HepG2 (cell line): Measurements from ENCODE around the gene OR5L2. TPM values are rescaled to one million over a fixed set of nuclear protein-coding genes. Genes with fewer than 3 reads are reported as not detected.
"Not testable (repeated sequence)": the region's sequence is repeated elsewhere in the genome, so short reads cannot be mapped to it uniquely, and the experiment has no call there.

Experiments used
- ATAC-seq: fragments of 200-7000 bp; cut with Tn5 transposase; 3 replicates; pipeline ENCODE4 v1.9.1; 2020; ENCODE audit warnings: mild to moderate bottlenecking, moderate library complexity
- BruUV-seq: library from RNA; stranded (reverse); fragments of 400-500 nt; replicated peaks from 2 replicates; lab custom pipeline; 2021; lab: Mats Ljungman, UMichigan
- CTCF ChIA-PET: fragments of 300-600 bp; formaldehyde crosslinking; extraction: SDS; loops from one replicate; lab custom pipeline; 2021; ENCODE audit warnings: low total read pairs, inconsistent platforms, low intra/inter-chr PET ratio; lab: Yijun Ruan, JAX
- POLR2A ChIA-PET: fragments of 350-600 bp; sonication (Branson Sonifier 250); formaldehyde crosslinking; loops from one replicate; lab custom pipeline; 2020; ENCODE audit warnings: antibody characterized with exemption, inconsistent platforms; lab: Yijun Ruan, JAX
- DNase-seq: peaks from one replicate; pipeline ENCODE4 v3.0.0-alpha.2; 2015; ENCODE audit warnings: low spot score
- FAIRE-seq: peaks from 3 replicates; lab custom pipeline; 2011; peaks lifted over from hg19 to GRCh38; lab: Jason Lieb, UNC
- H2AFZ ChIP-seq: one replicate; pipeline ENCODE4 v1.6.1; 2011; ENCODE audit warnings: low read length, inconsistent platforms
- H3K27ac ChIP-seq: fragments of 300-600 bp; 3 replicates; pipeline ENCODE4 v1.8.0; 2011; ENCODE audit warnings: mixed run types, mild to moderate bottlenecking, mixed read lengths, low read length, inconsistent platforms; ENCODE audit not compliant: insufficient read depth; ENCODE audit errors: extremely low read length
- H3K27me3 ChIP-seq, 2 experiments: fragments of 200-600 bp in 1 of 2; 2 replicates in 1 of 2; 3 replicates in 1 of 2; pipeline versions ENCODE4 v1.6.0 to v1.8.0; 2011; ENCODE audit warnings: low read length in 2 of 2, mild to moderate bottlenecking in 2 of 2, moderate library complexity in 2 of 2, inconsistent platforms in 1 of 2; ENCODE audit not compliant: insufficient read depth in 2 of 2, control insufficient read depth in 1 of 2
- H3K36me3 ChIP-seq, 2 experiments: fragments of 200-600 bp in 1 of 2; replicated peaks in 1 of 2; 2 replicates in 1 of 2; 3 replicates in 1 of 2; pipeline versions ENCODE4 v1.5.1 to v1.8.0; 2011; ENCODE audit warnings: low read length in 2 of 2, inconsistent platforms in 1 of 2; ENCODE audit not compliant: insufficient read depth in 2 of 2, control insufficient read depth in 1 of 2
- H3K4me1 ChIP-seq: 2 replicates; pipeline ENCODE4 v1.5.1; 2012; ENCODE audit warnings: low read length, inconsistent platforms; ENCODE audit not compliant: insufficient read depth
- H3K4me2 ChIP-seq: 2 replicates; pipeline ENCODE4 v1.6.0; 2011; ENCODE audit warnings: low read depth, low read length, inconsistent platforms
- H3K4me3 ChIP-seq, 3 experiments: fragments of 200-600 bp in 1 of 3; sonication (generic), shearing (Covaris generic) in 1 of 3; replicated peaks in 1 of 3; 2 replicates each; pipeline ENCODE4 v1.5.1; 2011 to 2016; ENCODE audit warnings: low read length in 3 of 3, inconsistent platforms in 2 of 3, low read depth in 2 of 3, mild to moderate bottlenecking in 2 of 3, control low read depth in 1 of 3, mixed read lengths in 1 of 3; ENCODE audit not compliant: insufficient read depth in 1 of 3
- H3K79me2 ChIP-seq: one replicate; pipeline ENCODE4 v1.6.1; 2011; ENCODE audit warnings: low read length, inconsistent platforms; ENCODE audit not compliant: insufficient read depth
- H3K9ac ChIP-seq: 2 replicates; pipeline ENCODE4 v1.6.0; 2011; ENCODE audit warnings: mild to moderate bottlenecking, low read depth, low read length, inconsistent platforms; ENCODE audit not compliant: insufficient read depth
- H3K9me3 ChIP-seq: 2 replicates; pipeline ENCODE4 v1.5.1; 2012; ENCODE audit warnings: mild to moderate bottlenecking, low read length
- H4K20me1 ChIP-seq: 2 replicates; pipeline ENCODE4 v1.6.0; 2011; ENCODE audit warnings: inconsistent platforms, mild to moderate bottlenecking, low read length, moderate library complexity; ENCODE audit not compliant: insufficient read depth
- DMAP1 ChIP-seq: IDR thresholded peaks from 2 replicates; pipeline ENCODE4 v1.6.1; 2016
- RFX3 ChIP-seq: IDR thresholded peaks from 2 replicates; pipeline ENCODE4 v1.6.1; 2016; ENCODE audit warnings: missing biosample characterization, missing genetic modification reagents
- ZNF569 ChIP-seq: sonication (generic); formaldehyde crosslinking; IDR thresholded peaks from 2 replicates; pipeline ENCODE4 v1.5.0; 2020; ENCODE audit warnings: mild to moderate bottlenecking, missing genetic modification reagents, moderate library complexity, borderline replicate concordance
- WGBS: methylation state at CpG from one replicate; pipeline ENCODE4 v1.1.6; 2017; ENCODE audit warnings: low lambda C conversion rate; 5-methylcytosine and 5-hydroxymethylcytosine counted together
- in situ Hi-C: cut with HindIII; loops from 2 replicates; pipeline ENCODE4 v1.10.0; 2017; ENCODE audit warnings: low pct_unique_long_range_greater_than_20kb; ENCODE audit not compliant: extremely low pct_ligation_motif_present
- intact Hi-C: fragments of 100-400 bp; cut with micrococcal nuclease; formaldehyde crosslinking; loops from one replicate; pipeline ENCODE4 v1.10.0; 2022; ENCODE audit not compliant: unreplicated experiment
- polyA plus RNA-seq, 8 experiments: library from polyadenylated mRNA; depleted of rRNA in 3 of 8; stranded (reverse) in 7 of 8; unstranded in 1 of 8; fragments of >200 nt; fragmentation: Illumina TruSeq in 4 of 8; extraction: Trizol in 4 of 8; gene quantifications; 2 replicates each; pipeline versions ENCODE4 v1.2.1 to v1.2.3, GENCODE V29; 2011 to 2016; ENCODE audit warnings: low read depth in 4 of 8, missing spikeins in 1 of 8, mixed read lengths in 1 of 8; ENCODE audit not compliant: insufficient read depth in 1 of 8
- total RNA-seq, 5 experiments: library from RNA; depleted of rRNA; stranded (reverse); fragments of >200 nt; fragmentation: Illumina TruSeq; extraction: Trizol; gene quantifications; 2 replicates each; pipeline ENCODE4 v1.2.3, GENCODE V29; 2016; ENCODE audit warnings: low read depth in 1 of 5

OR5L2 gene
- total and polyA plus RNA-seq, 2 of the 13 experiments (the other 11 are each of a cell fraction or from before 2014, with no cell fraction given), result not detected

- TF ChIP-seq DMAP1 (no peak), RFX3 (CRISPR knock-in tag) (no peak), ZNF569 (no peak)
- in situ Hi-C loops (no loop called here), intact Hi-C loops (no loop called here)
- Histone ChIP-seq H3K79me2 (no peaks in the 10 kb centered on the region), H3K36me3 (no peaks in the 10 kb centered on the region), H3K9me3 (0 out of 2 replicates have a peak, but pooled peaks cover 4% of the 10 kb centered on the region), H4K20me1 (no peaks in the 10 kb centered on the region), H3K4me2 (no peak overlapping the region), H3K4me3 (no peak overlapping the region), H2AFZ (no peak overlapping the region), H3K27me3 (no peaks in the 10 kb centered on the region), H3K9ac (no peak overlapping the region), H3K4me1 (no peaks in the 10 kb centered on the region), H3K27ac (no peak overlapping the region)
- ATAC-seq (no peak), DNase-seq (no peak), FAIRE-seq (no peak)
- no TSS peak for BruUV-seq
- WGBS, result 7% methylated on average over 1 of the region's 1 CpG
- CTCF ChIA-PET, result no interaction called here
- POLR2A ChIA-PET, result no interaction called here
Observed at GRCh38 chr11:55854704-55855103, 27.7 kb downstream of the OR5L2 start.

DNA sequence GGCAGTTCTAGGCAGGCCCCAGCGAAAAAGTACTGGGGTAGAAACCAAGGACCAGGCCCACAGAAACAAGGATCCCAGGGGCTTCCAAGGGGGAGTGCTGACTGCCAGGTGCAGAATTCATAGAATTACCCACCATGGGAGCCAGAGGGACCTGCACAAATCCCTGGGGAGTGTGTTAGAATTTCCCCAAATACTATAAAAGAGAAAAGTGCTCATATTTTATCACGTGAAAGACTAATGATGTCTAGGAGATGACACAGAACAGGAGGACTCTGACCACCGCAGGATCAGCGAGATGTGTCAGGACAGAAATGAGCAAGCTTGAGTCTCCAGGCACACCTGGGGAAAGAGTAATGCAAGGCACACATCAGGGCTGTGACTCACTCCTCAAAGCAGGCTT lies 40.3 kb downstream of the OR5L2 start:
- ATAC-seq, intact Hi-C loops, H3K4me2 ChIP-seq, H4K20me1 ChIP-seq, H3K9me3 ChIP-seq, in situ Hi-C loops, H2AFZ ChIP-seq, BruUV-seq, H3K4me1 ChIP-seq, POLR2A ChIA-PET, H3K79me2 ChIP-seq, CTCF ChIA-PET, H3K4me3 ChIP-seq, DNase-seq, H3K27ac ChIP-seq, H3K27me3 ChIP-seq, H3K9ac ChIP-seq, H3K36me3 ChIP-seq, FAIRE-seq: not testable (repeated sequence)
- 13% methylated on average over 4 of the region's 4 CpGs for whole genome bisulfite sequencing

DNA sequence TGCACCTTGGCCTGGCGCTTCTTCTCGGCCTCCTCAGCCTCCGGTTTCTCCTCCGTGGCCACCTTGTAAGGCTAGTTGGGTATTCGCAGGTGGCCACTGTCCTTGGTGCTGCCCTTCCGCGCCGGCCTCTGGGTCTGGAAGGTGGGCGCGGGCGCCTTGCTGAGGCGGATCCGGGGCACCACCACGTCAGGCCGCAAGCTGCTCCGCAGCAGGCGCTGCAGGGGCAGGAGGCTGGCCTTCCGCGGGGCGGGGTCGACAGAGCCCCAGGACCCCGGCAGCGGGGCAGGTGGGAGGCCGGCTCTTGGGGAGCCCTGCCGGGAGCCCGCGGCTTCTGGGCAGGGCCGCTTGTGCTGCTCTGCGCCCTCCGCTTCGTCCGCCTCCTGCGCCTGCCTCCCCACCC lies 45.7 kb downstream of the OR5L2 start:
- CTCF ChIA-PET, H3K27me3 ChIP-seq, DNase-seq, H3K9ac ChIP-seq, H3K27ac ChIP-seq, intact Hi-C loops, H3K4me3 ChIP-seq, H3K4me2 ChIP-seq, H3K36me3 ChIP-seq, H3K4me1 ChIP-seq, BruUV-seq, H3K79me2 ChIP-seq, H3K9me3 ChIP-seq, in situ Hi-C loops, ATAC-seq, H2AFZ ChIP-seq, POLR2A ChIA-PET, FAIRE-seq, H4K20me1 ChIP-seq: not testable (repeated sequence)
- 84% methylated on average over 5 of the region's 33 CpGs for WGBS

DNA sequence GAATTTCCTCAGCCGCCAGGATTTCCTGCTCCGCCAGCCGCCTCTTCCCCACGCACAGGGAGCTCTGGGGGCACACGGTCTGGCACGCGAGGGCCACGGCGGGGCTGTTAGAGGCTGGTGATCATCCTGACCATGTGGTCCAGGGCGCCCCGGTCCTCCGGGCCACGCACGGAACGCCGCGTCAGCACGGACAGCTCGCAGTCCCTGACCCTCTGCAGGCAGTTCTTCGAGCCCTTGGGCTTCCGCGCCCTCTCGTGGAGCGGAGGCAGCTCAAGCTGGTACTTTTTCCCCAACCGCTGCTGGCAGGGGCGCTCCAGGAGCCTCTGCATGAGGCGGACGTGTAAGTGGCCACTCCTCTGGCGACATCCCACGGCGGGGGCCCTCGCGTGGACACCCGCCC lies 46.1 kb downstream of the OR5L2 start:
- H3K9ac ChIP-seq, H3K4me3 ChIP-seq, H3K27me3 ChIP-seq, ATAC-seq, CTCF ChIA-PET, DNase-seq, H2AFZ ChIP-seq, in situ Hi-C loops, POLR2A ChIA-PET, H3K27ac ChIP-seq, H4K20me1 ChIP-seq, H3K9me3 ChIP-seq, H3K79me2 ChIP-seq, intact Hi-C loops, H3K4me2 ChIP-seq, BruUV-seq, H3K36me3 ChIP-seq, FAIRE-seq, H3K4me1 ChIP-seq: not testable (repeated sequence)
- WGBS, result 52% methylated on average over 11 of the region's 34 CpGs
